T47D (cell line): ENCODE results near the gene CEACAM16.
A peak's percentile ranks its signal among the peaks of the same experiment; 100 is the strongest.
"Not testable (repeated sequence)": the region's sequence is repeated elsewhere in the genome, so short reads cannot be mapped to it uniquely, and the experiment has no call there.

Experiments
- DNase-seq, 2 experiments: peaks; one replicate each; pipeline versions ENCODE4 v3.0.0 to v3.0.0-alpha.2; 2011 to 2012; ENCODE audit warnings: low read depth in 1 of 2, low spot score in 1 of 2
- JUND ChIP-seq: IDR thresholded peaks from 2 replicates; pipeline ENCODE4 v1.6.1; 2012; ENCODE audit warnings: low read depth
- in situ Hi-C: cut with HindIII; loops from 2 replicates; pipeline ENCODE4 v1.10.0; 2016; ENCODE audit warnings: low sequenced_read_pairs, low pct_unique_long_range_greater_than_20kb

Gene CEACAM16

GRCh38 chr19:44714597-44715169 is 15.7 kb downstream of the CEACAM16 start:
- TF ChIP-seq JUND, result no peak
- DNase-seq, result no peak
- in situ Hi-C loops, result no loop called here

DNA sequence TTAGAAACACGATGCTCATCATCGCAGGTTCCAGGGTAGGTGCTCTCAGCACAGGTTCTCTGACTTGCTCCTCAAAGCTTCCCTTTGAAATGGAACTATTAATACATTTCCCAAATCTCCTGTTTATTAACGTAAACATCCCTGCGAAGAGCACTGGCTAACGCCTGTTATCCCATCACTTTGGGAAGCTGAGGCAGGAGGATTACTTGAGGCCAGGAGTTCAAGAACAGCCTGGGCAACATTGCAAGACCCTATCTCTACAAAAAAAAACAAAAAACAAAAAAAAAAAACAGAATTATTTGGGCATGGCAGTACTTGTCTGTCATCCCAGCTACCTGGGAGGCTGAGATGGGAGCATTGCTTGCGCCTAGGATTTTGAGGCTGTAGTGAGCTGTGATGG is 18.7 kb downstream of the CEACAM16 start:
- in situ Hi-C loops, result no loop called here
- DNase-seq, result no peak
- TF ChIP-seq JUND, result no peak

- no peak for TF ChIP-seq JUND
- in situ Hi-C loops, result no loop called here
- DNase-seq, result peak in 1 of 2 experiments; percentile 97
These were observed 19.7 kb downstream of the CEACAM16 start for GRCh38 chr19:44718441-44719261.

- no peak for TF ChIP-seq JUND
- DNase-seq, result peak in 1 of 2 experiments; percentile 70
- in situ Hi-C loops, result no loop called here
These were observed 20.3 kb downstream of the CEACAM16 start for GRCh38 chr19:44719262-44719701.

GRCh38 chr19:44720396-44720795 is 21.4 kb downstream of the CEACAM16 start:
- DNase-seq, in situ Hi-C loops: not testable (repeated sequence)

- in situ Hi-C loops, result no loop called here
- TF ChIP-seq JUND, result no peak
- DNase-seq, result no peak
These were observed 22.0 kb downstream of the CEACAM16 start for GRCh38 chr19:44720945-44721344.

- in situ Hi-C loops, DNase-seq: not testable (repeated sequence)
These were observed 22.4 kb downstream of the CEACAM16 start for GRCh38 chr19:44721369-44721768.

- in situ Hi-C loops, result no loop called here
- no peak for TF ChIP-seq JUND
- peak in 1 of 2 experiments; percentile 63 for DNase-seq
These were observed 23.5 kb downstream of the CEACAM16 start for GRCh38 chr19:44722131-44723121.

DNA sequence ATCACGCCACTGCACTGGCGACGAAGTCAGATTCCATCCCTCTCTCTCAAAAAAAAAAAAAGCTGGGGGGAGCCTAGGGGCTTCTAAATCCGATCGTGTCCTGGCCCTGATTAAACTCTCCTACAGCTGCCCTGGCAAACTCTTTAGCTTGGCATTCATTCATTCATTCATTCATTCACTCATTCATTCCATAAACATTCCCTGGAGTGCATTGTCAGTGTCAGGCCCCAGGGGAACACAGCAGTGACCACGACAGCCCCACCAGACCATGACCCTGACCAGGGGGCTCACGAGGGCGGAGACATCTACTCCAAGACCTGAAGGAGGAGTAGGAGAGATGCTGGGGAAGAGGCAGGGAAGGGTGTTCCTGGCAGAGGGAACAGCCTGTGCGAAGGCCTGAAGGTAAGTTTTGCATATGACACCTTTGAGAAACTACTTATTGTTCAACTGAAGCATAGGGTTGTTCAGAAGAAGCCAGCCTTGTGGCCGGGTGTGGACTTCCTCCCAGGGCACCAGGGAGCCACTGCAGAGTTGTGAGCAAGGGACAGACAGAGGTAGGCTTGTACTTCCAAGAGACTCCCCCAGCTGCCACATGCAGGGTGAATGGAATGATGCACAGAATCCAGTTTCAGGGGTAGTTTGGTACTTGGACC is 24.5 kb downstream of the CEACAM16 start:
- peak in 1 of 2 experiments; percentile 44 for DNase-seq
- in situ Hi-C loops, result no loop called here
- no peak for TF ChIP-seq JUND

GRCh38 chr19:44723952-44724319 is 25.0 kb downstream of the CEACAM16 start:
- DNase-seq, result peak in 1 of 2 experiments; percentile 86
- in situ Hi-C loops, result no loop called here
- TF ChIP-seq JUND, result no peak

DNA sequence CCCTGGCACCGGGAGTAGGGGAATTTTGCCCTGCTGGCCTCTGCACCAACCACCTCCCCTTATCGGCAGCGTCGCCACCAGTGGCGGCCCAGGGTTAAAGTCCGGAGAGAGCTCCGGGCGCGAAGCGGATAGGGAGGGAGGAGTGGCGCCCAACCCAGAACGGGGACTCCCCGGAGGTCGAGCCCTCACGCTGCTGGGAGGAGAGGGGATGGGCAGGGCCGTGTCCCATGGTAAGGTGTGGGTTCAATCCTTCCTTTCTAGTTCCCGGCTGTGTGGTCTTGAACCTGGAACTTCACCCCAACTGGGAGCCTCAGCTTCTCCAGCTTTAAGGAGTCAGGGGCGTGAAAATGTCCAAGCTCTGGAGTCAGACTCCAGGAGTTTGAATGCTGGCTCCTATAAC is 26.3 kb downstream of the CEACAM16 start:
- in situ Hi-C loops, result no loop called here
- TF ChIP-seq JUND, result no peak
- DNase-seq, result no peak

- in situ Hi-C loops, result no loop called here
- DNase-seq, result no peak
- TF ChIP-seq JUND, result no peak
These were observed 26.7 kb downstream of the CEACAM16 start for GRCh38 chr19:44725684-44726083.
